H1 (cell line): Measurements from ENCODE around the gene FRRS1. TPM values are rescaled to one million over a fixed set of nuclear protein-coding genes. Genes with fewer than 3 reads are reported as not detected.

Experiments used
- CTCF ChIA-PET: fragments of 300-600 bp; sonication (Branson Sonifier 250); formaldehyde crosslinking; loops from one replicate; lab custom pipeline; 2021; ENCODE audit not compliant: partially characterized antibody; lab: Charles Lee
- POLR2A ChIA-PET: fragments of 300-600 bp; sonication (Branson Sonifier 250); formaldehyde crosslinking; loops from one replicate; lab custom pipeline; 2021; ENCODE audit warnings: inconsistent platforms; ENCODE audit not compliant: partially characterized antibody; lab: Charles Lee
- DNase-seq, 2 experiments: peaks; one replicate each; pipeline versions ENCODE4 v3.0.0 to v3.0.0-alpha.2; 2010 to 2022; ENCODE audit warnings: low spot score in 2 of 2, low read depth in 1 of 2, mixed read lengths in 1 of 2
- FAIRE-seq: peaks from 2 replicates; lab custom pipeline; 2011; peaks lifted over from hg19 to GRCh38; lab: Jason Lieb, UNC
- H2AFZ ChIP-seq: 2 replicates; pipeline ENCODE4 v1.8.1; 2012; ENCODE audit warnings: low read length, inconsistent platforms
- H2AK5ac ChIP-seq: 2 replicates; pipeline ENCODE4 v1.6.1; 2013; ENCODE audit warnings: low read depth, low read length
- H2BK120ac ChIP-seq: replicated peaks from 2 replicates; pipeline ENCODE3; 2013; ENCODE audit warnings: low read depth, low read length, inconsistent platforms
- H2BK12ac ChIP-seq: 2 replicates; pipeline ENCODE4 v1.6.1; 2013; ENCODE audit warnings: low read depth, low read length
- H2BK15ac ChIP-seq: 2 replicates; pipeline ENCODE4 v1.6.1; 2013; ENCODE audit warnings: low read length
- H2BK20ac ChIP-seq: 2 replicates; pipeline ENCODE4 v1.6.1; 2013; ENCODE audit warnings: low read length
- H2BK5ac ChIP-seq: 2 replicates; pipeline ENCODE4 v1.6.1; 2013; ENCODE audit warnings: low read depth, low read length
- H3K14ac ChIP-seq: 2 replicates; pipeline ENCODE4 v1.6.1; 2013; ENCODE audit warnings: inconsistent platforms; ENCODE audit not compliant: insufficient read length
- H3K18ac ChIP-seq: 2 replicates; pipeline ENCODE4 v1.6.1; 2013; ENCODE audit warnings: low read length; ENCODE audit errors: extremely low read depth
- H3K23ac ChIP-seq: 2 replicates; pipeline ENCODE4 v1.6.1; 2013; ENCODE audit warnings: inconsistent platforms; ENCODE audit not compliant: insufficient read length
- H3K23me2 ChIP-seq: 2 replicates; pipeline ENCODE4 v1.6.1; 2013; ENCODE audit warnings: low read depth, low read length
- H3K27ac ChIP-seq: 2 replicates; pipeline ENCODE4 v1.6.1; 2011; ENCODE audit warnings: low read depth, low read length, inconsistent platforms
- H3K27me3 ChIP-seq, 4 experiments: replicated peaks in 1 of 4; 1 replicate in 1 of 4; 2 replicates in 3 of 4; pipeline versions ENCODE4 v1.6.1 to v1.8.1; 2011 to 2013; ENCODE audit warnings: low read length in 3 of 4, mild to moderate bottlenecking in 3 of 4, inconsistent platforms in 2 of 4, mixed read lengths in 2 of 4, moderate library complexity in 1 of 4; ENCODE audit not compliant: control insufficient read depth in 3 of 4, insufficient read depth in 3 of 4; ENCODE audit errors: extremely low read depth in 1 of 4
- H3K36me3 ChIP-seq, 4 experiments: 2 replicates each; pipeline versions ENCODE4 v1.6.1 to v1.8.1; 2011 to 2013; ENCODE audit warnings: mild to moderate bottlenecking in 4 of 4, low read length in 3 of 4, moderate library complexity in 2 of 4, control low read depth in 1 of 4, inconsistent platforms in 1 of 4; ENCODE audit not compliant: insufficient read depth in 4 of 4, control insufficient read depth in 2 of 4
- H3K4ac ChIP-seq: replicated peaks from 2 replicates; pipeline ENCODE3; 2013; ENCODE audit warnings: low read length, low read depth, mixed read lengths, inconsistent platforms; ENCODE audit not compliant: insufficient read length
- H3K4me1 ChIP-seq, 4 experiments: replicated peaks in 1 of 4; 1 replicate in 1 of 4; 2 replicates in 3 of 4; pipeline versions ENCODE4 v1.6.1 to v1.8.1; 2011 to 2013; ENCODE audit warnings: low read length in 3 of 4, inconsistent platforms in 2 of 4, mixed read lengths in 1 of 4; ENCODE audit not compliant: insufficient read depth in 4 of 4, control insufficient read depth in 3 of 4
- H3K4me2 ChIP-seq, 2 experiments: 2 replicates each; pipeline versions ENCODE4 v1.6.1 to v1.8.1; 2011 to 2013; ENCODE audit warnings: low read depth in 2 of 2, low read length in 2 of 2, control low read depth in 1 of 2, inconsistent platforms in 1 of 2, mild to moderate bottlenecking in 1 of 2; ENCODE audit not compliant: insufficient read depth in 1 of 2
- H3K4me3 ChIP-seq, 4 experiments: fragments of 200-600, 300-600 bp in 1 of 4; sonication (generic), shearing (Covaris generic), sonication (Bioruptor Twin) in 1 of 4; 2 replicates each; pipeline versions ENCODE4 v1.5.1 to v1.8.1; 2011 to 2016; ENCODE audit warnings: low read length in 4 of 4, low read depth in 3 of 4, control low read depth in 2 of 4, inconsistent platforms in 2 of 4, mild to moderate bottlenecking in 2 of 4, mixed read lengths in 1 of 4, moderate library complexity in 1 of 4; ENCODE audit not compliant: insufficient read depth in 2 of 4; ENCODE audit errors: extremely low read depth in 1 of 4
- H3K56ac ChIP-seq: replicated peaks from 2 replicates; pipeline ENCODE3; 2013; ENCODE audit warnings: low read depth, mild to moderate bottlenecking, mixed read lengths, low read length, inconsistent platforms; ENCODE audit not compliant: insufficient read length
- H3K79me1 ChIP-seq: 2 replicates; pipeline ENCODE4 v1.6.1; 2013; ENCODE audit warnings: low read depth, low read length, control low read depth
- H3K79me2 ChIP-seq, 2 experiments: 2 replicates each; pipeline versions ENCODE4 v1.6.1 to v1.8.1; 2012 to 2013; ENCODE audit warnings: low read length in 2 of 2, mild to moderate bottlenecking in 2 of 2, inconsistent platforms in 1 of 2; ENCODE audit not compliant: insufficient read depth in 2 of 2, control insufficient read depth in 1 of 2
- H3K9ac ChIP-seq, 4 experiments: replicated peaks in 1 of 4; 1 replicate in 1 of 4; 2 replicates in 3 of 4; pipeline versions ENCODE4 v1.6.1 to v1.8.1; 2011 to 2013; ENCODE audit warnings: low read depth in 3 of 4, low read length in 3 of 4, control low read depth in 2 of 4, mild to moderate bottlenecking in 2 of 4, moderate library complexity in 2 of 4, inconsistent platforms in 1 of 4; ENCODE audit errors: extremely low read depth in 1 of 4
- H3K9me3 ChIP-seq, 2 experiments: 2 replicates each; pipeline versions ENCODE4 v1.6.1 to v1.8.1; 2012 to 2013; ENCODE audit warnings: mild to moderate bottlenecking in 2 of 2, moderate library complexity in 2 of 2, control low read depth in 1 of 2, inconsistent platforms in 1 of 2, low read depth in 1 of 2, low read length in 1 of 2, mixed read lengths in 1 of 2; ENCODE audit not compliant: insufficient read depth in 2 of 2
- H4K20me1 ChIP-seq, 2 experiments: replicated peaks in 1 of 2; 2 replicates each; pipeline versions ENCODE3 to v1.8.1; 2011 to 2013; ENCODE audit warnings: inconsistent platforms in 2 of 2, low read length in 2 of 2, mild to moderate bottlenecking in 1 of 2; ENCODE audit not compliant: insufficient read depth in 2 of 2, control insufficient read depth in 1 of 2
- H4K5ac ChIP-seq: 2 replicates; pipeline ENCODE4 v1.6.1; 2013; ENCODE audit warnings: low read length, low read depth, mixed read lengths, inconsistent platforms; ENCODE audit not compliant: insufficient read length
- H4K8ac ChIP-seq: 2 replicates; pipeline ENCODE4 v1.8.0; 2013; ENCODE audit warnings: mild to moderate bottlenecking, moderate library complexity, low read length, inconsistent platforms; ENCODE audit not compliant: insufficient read depth; ENCODE audit errors: extremely low read depth
- H4K91ac ChIP-seq: replicated peaks from 2 replicates; pipeline ENCODE3; 2013; ENCODE audit warnings: low read length, mixed read lengths, inconsistent platforms; ENCODE audit not compliant: insufficient read length
- WGBS, 2 experiments: shearing (Covaris generic) in 1 of 2; methylation state at CpG; one replicate each; pipeline versions ENCODE4 v1.1.6 to v1.1.7; 2013 to 2015; ENCODE audit warnings: low lambda C conversion rate in 2 of 2, mixed read lengths in 2 of 2, inconsistent platforms in 1 of 2, low coverage in 1 of 2, missing lambda C conversion rate in 1 of 2; ENCODE audit not compliant: insufficient replicate concordance in 2 of 2, insufficient coverage in 1 of 2, insufficient read length in 1 of 2; ENCODE audit errors: extremely low coverage in 1 of 2, missing lambda C conversion rate in 1 of 2; 5-methylcytosine and 5-hydroxymethylcytosine counted together
- polyA plus RNA-seq, 7 experiments: library from polyadenylated mRNA; depleted of rRNA in 3 of 7; stranded (reverse) in 5 of 7; unstranded in 2 of 7; fragments of >200 nt in 5 of 7; fragments of 200-250 nt in 2 of 7; gene quantifications; 1 replicate in 5 of 7; 2 replicates in 1 of 7; 4 replicates in 1 of 7; pipeline versions ENCODE4 v1.2.1 to v1.2.3, GENCODE V29; 2011 to 2013; ENCODE audit warnings: missing spikeins in 2 of 7, mixed read lengths in 2 of 7
- total RNA-seq: library from RNA; stranded (reverse); fragmentation: NEBNext Ultra II Directional; extraction: Animal tissue kit (Norgen Biotek cat#: 25700); gene quantifications from 2 replicates; pipeline ENCODE4 v1.2.1, GENCODE V29; 2021

FRRS1 gene
- total and polyA plus RNA-seq, 2 of the 8 experiments (the other 6 are each of a cell fraction or from before 2014, with no cell fraction given), result 3.5 to 6.5 TPM

- CTCF ChIA-PET, result interaction anchor here (2.6 kb wide), 1 partner anchor 14 kb away, joined by 9 read pairs; no protein-coding TSS in a partner anchor
- Histone ChIP-seq H2BK20ac (no peak overlapping the region), H3K9me3 (no peaks in the 10 kb centered on the region), H3K23ac (no peak overlapping the region), H3K36me3 (no peaks in the 10 kb centered on the region), H2AK5ac (no peak overlapping the region), H3K18ac (no peak overlapping the region), H2AFZ (0 out of 2 replicates have a peak overlapping the region, but pooled peaks have one; percentile 26), H3K27me3 (peaks cover 0 to 1% (median 0%) of the 10 kb centered on the region in 4 experiments; a peak in 1 of 7 replicates), H2BK12ac (no peak overlapping the region), H4K8ac (no peak overlapping the region), H2BK5ac (no peak overlapping the region), H3K4me3 (no peak overlapping the region), H3K9ac (no peak overlapping the region), H3K14ac (no peak overlapping the region), H3K23me2 (no peaks in the 10 kb centered on the region), H3K79me2 (no peaks in the 10 kb centered on the region), H3K4ac (no peak overlapping the region), H4K20me1 (no peaks in the 10 kb centered on the region), H3K4me2 (no peak overlapping the region), H3K4me1 (no peaks in the 10 kb centered on the region), H3K56ac (no peak overlapping the region), H3K27ac (no peak overlapping the region), H3K79me1 (no peaks in the 10 kb centered on the region), H4K5ac (no peak overlapping the region), H2BK120ac (no peak overlapping the region), H4K91ac (no peak overlapping the region), H2BK15ac (no peak overlapping the region)
- no peak for FAIRE-seq
- WGBS, 2 experiments, result 74% methylated on average over 1 of the region's 1 CpG; no CpG with 5 or more reads in 1 of the 2 experiments
- POLR2A ChIA-PET, result no interaction called here
- DNase-seq, result no peak
Measured at GRCh38 chr1:99670583-99670982, 95.9 kb downstream of the FRRS1 start.
